Measurements from ENCODE around the gene VSIR.

- TF ChIP-seq CTCF (IDR thresholded peaks at IDR 0.05) (no peak), EZH2 (IDR thresholded peaks at IDR 0.05) (no peak)
Measured at GRCh38 chr10:71790749-71791440, 17.6 kb upstream of the VSIR start.

Data from neural progenitor cell (in vitro differentiated cells).